K562 (cell line): ENCODE measurements around the gene INTS6L. TPM values are rescaled to one million over a fixed set of nuclear protein-coding genes. Genes with fewer than 3 reads are reported as not detected.
A peak's percentile ranks its signal among the peaks of the same experiment; 100 is the strongest.

Experiments
- EGR1 ChIP-seq: fragments of 450-650 bp; conservative IDR thresholded peaks from 2 replicates; pipeline ENCODE4 v1.6.1; 2017; ENCODE audit warnings: mild to moderate bottlenecking
- HDAC1 ChIP-seq, 2 experiments: fragments of 450-650 bp; IDR thresholded peaks; 2 replicates each; pipeline ENCODE4 v1.6.1; 2016 to 2017; ENCODE audit warnings: inconsistent platforms in 1 of 2, mild to moderate bottlenecking in 1 of 2, moderate library complexity in 1 of 2
- KDM4B ChIP-seq, 2 experiments: fragments of 450-650 bp in 1 of 2; sonication (generic) in 1 of 2; IDR thresholded peaks; 2 replicates each; pipeline ENCODE4 v1.6.1; 2016 to 2017; ENCODE audit warnings: borderline replicate concordance in 2 of 2, antibody characterized with exemption in 1 of 2, low read depth in 1 of 2, mild to moderate bottlenecking in 1 of 2
- L3MBTL2 ChIP-seq: fragments of 450-650 bp; IDR thresholded peaks from 2 replicates; pipeline ENCODE4 v1.6.1; 2016; ENCODE audit warnings: mild to moderate bottlenecking, moderate library complexity
- MGA ChIP-seq: fragments of 450-650 bp; IDR thresholded peaks from 2 replicates; pipeline ENCODE4 v1.6.1; 2016; ENCODE audit warnings: mild to moderate bottlenecking, moderate library complexity
- MYC ChIP-seq, 2 experiments: fragments of 250-450 bp in 1 of 2; sonication (Bioruptor Pico) in 1 of 2; IDR thresholded peaks; 2 replicates each; pipeline versions ENCODE4 v1.5.1 to v1.6.1; 2012 to 2021; ENCODE audit warnings: low read depth in 2 of 2, borderline replicate concordance in 1 of 2, improper control_type of control experiment in 1 of 2, low read length in 1 of 2, mild to moderate bottlenecking in 1 of 2, moderate library complexity in 1 of 2
- TAF9B ChIP-seq: fragments of 450-650 bp; IDR thresholded peaks from 2 replicates; pipeline ENCODE4 v1.6.1; 2018; ENCODE audit warnings: mild to moderate bottlenecking; ENCODE audit not compliant: partially characterized antibody
- polyA plus RNA-seq, 8 experiments: library from polyadenylated mRNA; depleted of rRNA in 4 of 8; stranded (reverse) in 5 of 8; unstranded in 3 of 8; fragments of >200 nt; fragmentation: Nextera tagmentation in 2 of 8; fragmentation: Illumina TruSeq in 1 of 8; extraction: Ambion mirVana in 2 of 8; extraction: Trizol in 1 of 8; gene quantifications; 2 replicates each; pipeline versions ENCODE4 v1.2.1 to v1.2.3, GENCODE V29; 2011 to 2014; ENCODE audit warnings: inconsistent platforms in 1 of 8, missing spikeins in 1 of 8
- total RNA-seq, 7 experiments: library from RNA; depleted of rRNA in 6 of 7; stranded (reverse); fragments of >200 nt in 6 of 7; fragmentation: Illumina TruSeq in 2 of 7; extraction: Trizol in 2 of 7; gene quantifications; 2 replicates each; pipeline versions ENCODE4 v1.2.1 to v1.2.3, GENCODE V29; 2011 to 2021; ENCODE audit warnings: low replicate concordance in 1 of 7

Gene INTS6L
- total and polyA plus RNA-seq, 9 of the 15 experiments (the other 6 are each of a cell fraction or from before 2014, with no cell fraction given), result 6.1 to 44.9 (median 21.9) TPM

- TF ChIP-seq MGA (peak; percentile 71; the same call in 1 of the 2 replicates), L3MBTL2 (peak; percentile 75), HDAC1 (IDR thresholded peaks at IDR 0.05) (peak in 1 of 2 experiments; percentile 45; a peak in 1 of 4 replicates), TAF9B (peak; percentile 54), EGR1 (peak; percentile 94), KDM4B (IDR thresholded peaks at IDR 0.05; ENCODE audit: borderline replicate concordance in 2 of 2, low read depth in 1 of 2) (peak in 1 of 2 experiments; percentile 84; a peak in 2 of 4 replicates), MYC (IDR thresholded peaks at IDR 0.05; ENCODE audit: low read depth, low read length) (peak; percentile 41; the same call in 1 of the 2 replicates), MYC (CRISPR knock-in tag; IDR thresholded peaks at IDR 0.05; ENCODE audit: borderline replicate concordance, low read depth) (no peak)
These were observed 1.1 kb downstream of the INTS6L start (continued) for GRCh38 chrX:135521405-135522131.
